NCI-H187 treated with DMSO at 0.1 percent for 48 hours (cell line): ENCODE data around the gene MMGT1.

Experiments used
- DNase-seq: peaks from one replicate; lab custom pipeline; 2025; lab: John Stamatoyannopoulos, UW

MMGT1 gene

DNA sequence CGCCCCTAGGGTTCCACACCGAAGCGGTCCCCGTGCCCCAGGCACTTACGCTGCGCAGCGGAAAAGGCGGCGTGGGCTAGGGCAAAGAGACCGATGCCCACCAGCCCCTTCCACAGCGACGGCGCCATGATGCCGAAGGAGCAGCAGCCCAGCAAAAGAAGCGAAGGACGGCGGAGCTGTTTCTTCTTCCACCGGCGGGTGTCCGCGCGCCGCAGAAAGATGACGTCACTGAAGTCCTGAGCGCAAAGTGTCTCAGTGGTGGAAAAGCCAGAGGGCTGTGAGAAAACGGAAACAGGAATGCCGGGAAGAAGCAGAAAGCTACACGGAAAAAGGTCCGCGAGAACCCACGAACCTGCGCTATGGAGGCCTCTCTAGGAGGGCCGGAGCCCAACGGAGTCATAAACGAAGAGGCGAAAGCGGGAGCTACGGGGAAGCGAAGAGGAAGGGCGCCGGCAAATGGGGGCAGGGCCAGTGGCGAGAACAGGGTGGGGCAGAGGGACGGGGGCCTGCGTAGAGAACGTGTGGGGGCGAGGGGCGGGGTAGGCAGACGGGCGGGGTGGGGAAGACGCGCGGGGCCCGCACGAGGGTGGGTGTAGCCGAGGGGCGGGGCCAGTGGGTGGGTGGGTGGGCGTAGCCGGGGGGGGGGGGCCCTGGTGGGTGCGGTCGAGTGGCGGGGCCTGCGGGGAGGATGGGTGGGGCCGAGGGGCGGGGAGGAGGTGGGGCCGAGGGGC is at the start of gene MMGT1:
MMGT1 (minus strand) TSS at position 441 of the 731 bp plus-strand sequence; CDS start at position 128, 313 bp downstream.
- peak; percentile 65 for DNase-seq

DNA sequence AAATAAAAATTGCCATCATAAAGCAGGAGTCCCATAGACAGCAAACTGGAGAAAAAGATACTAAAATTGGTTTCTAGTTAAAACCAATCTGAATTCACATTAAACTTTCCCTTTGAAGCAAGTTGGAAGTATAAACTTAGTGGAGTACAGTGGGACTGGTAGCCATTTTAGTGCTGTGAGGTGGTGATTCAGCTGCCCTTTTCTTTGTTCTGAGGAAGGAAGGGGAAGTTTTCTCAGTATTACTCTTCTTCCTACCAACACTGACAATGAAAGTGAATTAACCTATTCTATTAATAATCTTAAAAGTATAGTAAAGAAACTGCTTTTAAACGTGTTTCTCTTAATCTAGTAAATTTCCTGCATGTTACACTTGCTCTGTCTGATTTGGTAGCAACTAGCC is 48.1 kb upstream of the MMGT1 start:
- DNase-seq: no peak

DNA sequence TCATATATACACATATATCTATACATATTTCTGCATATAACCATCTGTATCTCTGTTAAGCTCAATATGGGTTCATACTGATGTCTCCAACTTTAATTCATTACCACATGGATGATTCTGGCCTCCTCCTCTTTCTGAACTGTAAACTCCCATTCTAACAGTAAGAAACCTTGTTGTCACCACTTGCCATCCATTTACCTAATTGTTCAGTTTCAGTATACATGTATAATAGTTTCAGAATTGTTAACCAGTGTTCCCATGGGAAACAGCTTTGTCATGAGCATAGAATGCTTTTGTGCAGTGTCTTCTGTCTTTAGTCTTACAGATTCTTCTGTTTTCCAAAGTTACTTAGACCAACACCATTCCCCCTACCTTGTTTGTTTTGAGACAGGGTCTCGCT is 47.4 kb upstream of the MMGT1 start:
- DNase-seq: no peak

DNA sequence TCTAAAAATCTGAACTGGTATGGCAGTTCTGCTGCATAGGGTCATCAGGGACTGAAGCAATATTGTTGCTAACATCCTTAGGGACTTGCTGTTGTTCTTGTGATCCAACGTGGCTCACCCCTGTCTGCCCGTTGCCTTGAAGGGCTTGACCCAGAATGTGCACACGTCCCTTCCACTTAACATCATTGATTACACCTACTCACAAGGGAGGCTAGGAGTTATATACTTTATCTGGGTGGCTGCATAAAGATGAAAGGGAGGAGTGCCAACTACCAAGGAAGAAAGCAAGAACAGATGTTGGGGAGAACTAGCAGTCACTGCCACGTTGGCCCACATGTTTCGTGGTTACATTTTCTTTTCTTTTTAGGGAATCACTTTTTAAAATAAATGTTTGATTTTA is 45.4 kb upstream of the MMGT1 start:
- DNase-seq: no peak

DNA sequence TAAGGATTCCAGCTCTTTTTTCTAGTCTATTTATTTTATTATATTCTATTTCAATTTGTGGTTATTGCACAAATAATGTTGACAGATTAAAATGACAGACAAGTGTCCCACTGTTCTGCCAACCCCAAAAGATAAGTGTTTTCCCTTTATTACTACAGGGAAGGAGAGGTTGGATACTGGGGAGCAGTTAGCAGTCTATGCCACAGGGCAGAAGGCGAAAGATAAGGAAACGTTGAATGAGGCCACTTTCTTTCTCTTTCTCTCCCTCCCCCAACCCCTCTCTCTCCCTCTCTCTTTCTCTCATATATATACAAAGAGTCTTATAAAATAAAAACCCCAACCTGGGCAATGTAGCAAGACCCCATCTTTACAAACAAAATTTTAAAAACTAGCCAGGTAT is 43.1 kb upstream of the MMGT1 start:
- no peak for DNase-seq

DNA sequence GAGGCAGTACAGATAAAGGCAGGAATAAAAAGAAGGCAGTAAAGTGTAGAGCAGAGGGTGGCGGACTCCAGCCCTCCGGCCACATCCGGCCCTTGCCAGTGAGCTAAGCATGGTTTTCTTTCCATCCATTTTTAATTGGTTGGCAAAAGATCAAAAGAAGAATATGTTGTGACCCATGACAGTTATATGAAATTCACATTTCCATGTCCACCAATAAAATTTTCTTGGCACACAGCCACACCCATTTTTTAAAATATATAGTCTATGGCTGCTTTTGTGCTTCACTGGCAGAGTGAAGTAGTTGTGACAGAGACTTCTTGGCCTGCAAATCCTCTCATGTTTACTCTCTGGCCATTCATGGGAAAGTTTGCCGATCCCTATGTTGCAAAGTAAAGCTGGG is 41.2 kb upstream of the MMGT1 start:
- no peak for DNase-seq

DNA sequence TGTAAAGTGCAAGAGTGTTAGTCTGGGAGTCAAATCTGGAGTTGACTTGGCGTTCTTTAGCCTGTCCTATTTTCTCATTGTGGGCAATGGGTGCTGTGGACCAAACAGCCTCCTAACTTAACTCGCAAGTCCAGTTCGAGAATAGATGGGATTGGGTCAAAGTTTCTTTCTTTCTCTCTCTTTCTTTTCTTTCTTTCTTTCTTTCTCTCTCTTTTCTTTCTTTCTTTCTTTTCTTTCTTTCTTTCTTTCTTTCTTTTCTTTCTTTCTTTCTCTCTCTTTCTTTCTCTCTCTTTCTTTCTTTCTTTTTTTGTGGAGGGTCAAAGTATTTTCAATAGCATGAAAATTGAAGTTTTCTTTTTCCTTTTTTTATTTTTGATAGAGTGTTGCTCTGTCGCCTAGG is 14.5 kb upstream of the MMGT1 start:
- no peak for DNase-seq

GRCh38 chrX:135985973-135986310 is 12.2 kb upstream of the MMGT1 start:
- DNase-seq: no peak

DNA sequence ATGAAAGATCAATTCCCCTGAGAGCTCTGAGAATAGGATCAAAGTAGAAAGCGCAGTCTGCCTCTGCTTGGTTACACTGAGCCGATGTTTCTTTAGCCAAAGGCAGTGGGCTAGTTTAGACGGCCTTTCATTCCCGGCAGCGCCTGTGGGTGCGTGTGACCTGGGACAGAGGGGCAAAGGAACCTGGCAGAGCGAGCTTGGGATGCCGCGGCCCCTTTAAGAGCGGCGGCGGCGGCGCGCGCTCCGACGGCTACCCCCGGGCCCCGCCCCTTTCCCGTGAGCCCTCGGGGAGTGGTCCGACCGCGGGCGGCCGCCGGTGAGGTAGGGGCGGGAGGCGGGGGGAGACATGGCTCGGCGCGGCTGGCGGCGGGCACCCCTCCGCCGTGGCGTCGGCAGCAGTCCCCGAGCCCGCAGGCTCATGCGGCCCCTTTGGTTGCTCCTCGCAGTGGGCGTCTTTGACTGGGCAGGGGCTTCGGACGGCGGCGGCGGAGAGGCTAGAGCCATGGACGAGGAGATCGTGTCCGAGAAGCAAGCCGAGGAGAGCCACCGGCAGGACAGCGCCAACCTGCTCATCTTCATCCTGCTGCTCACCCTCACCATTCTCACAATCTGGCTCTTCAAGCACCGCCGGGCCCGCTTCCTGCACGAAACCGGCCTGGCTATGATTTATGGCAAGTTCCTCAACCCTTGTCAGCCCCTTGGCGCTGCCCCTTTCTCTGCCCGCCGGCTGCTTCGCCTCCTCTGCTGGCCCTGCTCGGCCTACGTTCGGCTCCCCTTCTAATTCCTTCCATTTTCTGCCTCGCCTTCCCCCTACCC is 11.6 kb upstream of the MMGT1 start, which contains the start of gene SLC9A6:
SLC9A6 (plus strand) TSS at position 279 of the 816 bp plus-strand sequence; CDS start at position 503, 224 bp downstream.
- peak; percentile 18 for DNase-seq

- DNase-seq: no peak
Observed at GRCh38 chrX:135984791-135985156, 11.0 kb upstream of the MMGT1 start.

- DNase-seq: no peak
Observed at GRCh38 chrX:135984256-135984655, 10.5 kb upstream of the MMGT1 start.

GRCh38 chrX:135982860-135983259 is 9.1 kb upstream of the MMGT1 start:
- DNase-seq: no peak

DNA sequence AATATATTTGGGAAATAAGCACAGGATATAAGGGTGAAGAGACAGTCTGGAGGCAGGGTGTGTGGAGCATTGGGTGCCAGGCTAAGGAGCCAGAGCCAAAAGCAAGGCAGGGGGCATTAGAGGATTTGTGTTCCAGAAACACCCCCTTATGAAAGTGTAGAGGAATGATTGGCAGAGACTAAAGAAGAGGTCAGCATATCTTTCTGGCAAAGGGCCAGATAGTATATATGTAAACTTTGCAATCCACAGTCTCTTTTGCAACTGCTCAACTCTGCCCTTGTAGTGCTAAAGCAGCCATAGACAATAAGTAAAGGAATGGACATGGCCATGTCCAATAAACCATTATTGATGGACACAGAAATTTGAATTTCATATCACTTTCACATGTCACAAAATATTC is 7.9 kb upstream of the MMGT1 start:
- no peak for DNase-seq

GRCh38 chrX:135981010-135981409 is 7.2 kb upstream of the MMGT1 start:
- no peak for DNase-seq

- DNase-seq: no peak
Observed at GRCh38 chrX:135977611-135978010, 3.8 kb upstream of the MMGT1 start.

GRCh38 chrX:135975421-135975820 is 1.6 kb upstream of the MMGT1 start:
- no peak for DNase-seq

GRCh38 chrX:135974279-135974856 is 580 bp upstream of the MMGT1 start:
- DNase-seq: no peak

- no peak for DNase-seq
Observed at GRCh38 chrX:135973025-135973547, 702 bp downstream of the MMGT1 start.

GRCh38 chrX:135951291-135951690 is 22.5 kb downstream of the MMGT1 start:
- no peak for DNase-seq

DNA sequence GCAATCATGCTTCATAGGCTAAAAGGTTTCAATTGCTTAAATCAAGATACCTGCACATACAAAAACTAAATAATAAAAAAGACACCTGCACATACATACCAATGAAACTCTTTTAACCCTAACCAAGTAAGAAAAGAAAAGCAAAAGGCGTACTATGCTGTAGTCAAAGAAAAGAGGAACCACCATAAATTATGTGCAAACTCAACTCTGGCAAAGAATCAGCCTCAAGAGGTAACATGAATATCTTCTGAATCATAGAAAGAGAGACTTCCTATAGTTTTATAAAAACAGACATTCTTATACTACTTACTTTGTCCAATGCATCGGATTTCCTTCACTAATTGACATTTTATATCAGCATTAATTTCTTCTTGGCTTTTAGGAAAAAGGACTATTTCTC is 29.3 kb downstream of the MMGT1 start:
- DNase-seq: no peak

DNA sequence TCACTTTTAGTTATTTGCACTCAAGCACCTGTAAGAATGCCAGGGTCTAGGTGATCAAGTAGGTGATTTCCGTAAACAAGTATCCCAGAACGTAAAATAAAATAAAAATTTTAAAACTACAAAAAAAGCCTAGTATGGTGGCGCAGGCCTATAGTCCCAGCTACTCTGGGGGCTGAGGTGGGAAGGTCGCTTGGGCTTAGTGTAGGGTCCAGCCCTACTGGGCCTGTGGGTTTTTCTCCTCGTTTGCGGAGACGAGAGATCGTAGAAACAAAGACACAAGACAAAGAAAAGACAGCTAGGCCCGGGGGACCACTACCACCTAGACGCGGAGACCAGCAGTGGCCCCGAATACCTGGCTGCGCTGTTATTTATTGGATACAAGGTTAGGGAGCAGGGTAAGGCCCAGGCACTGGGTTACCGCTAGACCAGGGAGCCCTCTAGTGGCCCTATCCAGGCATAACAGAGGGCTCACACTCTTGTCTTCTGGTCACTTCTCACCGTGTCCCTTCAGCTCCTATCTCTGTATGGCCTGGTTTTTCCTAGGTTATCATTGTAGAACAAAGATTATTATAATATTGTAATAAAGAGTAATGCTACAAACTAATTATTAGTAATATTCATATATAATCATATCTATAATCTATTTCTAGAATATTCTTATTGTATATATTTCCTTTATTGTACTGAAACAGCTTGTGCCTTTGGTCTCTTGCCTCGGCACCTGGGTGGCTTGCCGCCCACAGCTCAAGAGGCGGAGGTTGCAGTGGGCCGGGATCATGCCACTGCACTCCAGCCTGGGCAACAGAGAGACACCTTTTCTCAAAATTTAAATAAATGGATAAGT is 41.9 kb downstream of the MMGT1 start:
- DNase-seq: no peak

DNA sequence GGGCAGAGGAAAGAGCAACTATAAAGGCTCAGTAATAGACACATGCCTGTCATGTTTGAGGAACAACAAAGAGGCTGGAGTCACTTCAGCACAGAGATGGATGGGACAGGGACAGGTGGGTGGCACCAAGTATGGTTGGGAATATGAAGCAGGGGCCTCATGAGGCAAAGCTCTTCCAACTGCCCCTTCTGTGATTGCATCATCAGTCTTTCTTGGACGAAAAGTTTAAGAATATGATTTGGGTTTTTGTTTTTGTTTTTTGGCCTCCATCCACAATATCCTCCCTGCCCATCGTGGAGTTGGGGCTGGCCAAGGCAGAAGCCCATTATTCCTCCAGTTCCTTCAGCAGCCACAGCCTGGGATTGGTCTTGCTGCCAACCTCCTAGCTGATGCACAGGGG is 45.9 kb downstream of the MMGT1 start:
- no peak for DNase-seq
